GM18867 (cell line): ENCODE measurements around the gene AHRR.

Experiments
- ATAC-seq: cut with Tn5 transposase; IDR thresholded peaks from one replicate; pipeline ENCODE4 v1.9.1; 2021; ENCODE audit warnings: mild to moderate bottlenecking, moderate library complexity; ENCODE audit not compliant: unreplicated experiment

AHRR gene

GRCh38 chr5:344668-345067 lies 23.2 kb downstream of the AHRR start:
- ATAC-seq = no peak

GRCh38 chr5:345404-346195 lies 24.1 kb downstream of the AHRR start:
- no peak for ATAC-seq

GRCh38 chr5:346229-346935 lies 24.9 kb downstream of the AHRR start:
- ATAC-seq = no peak

- no peak for ATAC-seq
Measured at GRCh38 chr5:347712-348284, 26.3 kb downstream of the AHRR start.

- ATAC-seq = no peak
Measured at GRCh38 chr5:348726-349125, 27.2 kb downstream of the AHRR start.

GRCh38 chr5:350355-350754 lies 28.8 kb downstream of the AHRR start:
- no peak for ATAC-seq

- ATAC-seq = peak; percentile 50
Measured at GRCh38 chr5:351084-351920, 29.8 kb downstream of the AHRR start.

GRCh38 chr5:351921-352245 lies 30.4 kb downstream of the AHRR start:
- ATAC-seq = no peak

- no peak for ATAC-seq
Measured at GRCh38 chr5:352639-353611, 31.4 kb downstream of the AHRR start.

GRCh38 chr5:353612-354580 lies 32.4 kb downstream of the AHRR start:
- ATAC-seq = no peak

- no peak for ATAC-seq
Measured at GRCh38 chr5:354581-355378, 33.3 kb downstream of the AHRR start.

GRCh38 chr5:355379-355935 lies 33.9 kb downstream of the AHRR start:
- no peak for ATAC-seq

GRCh38 chr5:355958-356357 lies 34.4 kb downstream of the AHRR start:
- no peak for ATAC-seq

GRCh38 chr5:359301-359897 lies 37.9 kb downstream of the AHRR start:
- no peak for ATAC-seq

- ATAC-seq = no peak
Measured at GRCh38 chr5:360257-361027, 38.9 kb downstream of the AHRR start.

GRCh38 chr5:362189-362588 lies 40.7 kb downstream of the AHRR start:
- ATAC-seq = no peak
